ENCODE measurements around the gene IPO8.
"Not testable (repeated sequence)": the region's sequence is repeated elsewhere in the genome, so short reads cannot be mapped to it uniquely, and the experiment has no call there.

Gene IPO8

GRCh38 chr12:30687265-30687986 is 8.2 kb downstream of the IPO8 start:
- no peak for DNase-seq

- DNase-seq, result no peak
These were observed 16.4 kb downstream of the IPO8 start for GRCh38 chr12:30679241-30679640.

GRCh38 chr12:30678221-30678620 is 17.4 kb downstream of the IPO8 start:
- no peak for DNase-seq

GRCh38 chr12:30661210-30661609 is 34.5 kb downstream of the IPO8 start:
- no peak for DNase-seq

GRCh38 chr12:30652034-30652696 is 43.5 kb downstream of the IPO8 start:
- DNase-seq, result no peak

GRCh38 chr12:30646821-30647220 is 48.8 kb downstream of the IPO8 start:
- DNase-seq, result no peak

GRCh38 chr12:30643366-30643765 is 52.3 kb downstream of the IPO8 start:
- no peak for DNase-seq

GRCh38 chr12:30640392-30640791 is 55.3 kb downstream of the IPO8 start:
- no peak for DNase-seq

- no peak for DNase-seq
These were observed 60.3 kb downstream of the IPO8 start for GRCh38 chr12:30635385-30635784.

- no peak for DNase-seq
These were observed 63.9 kb downstream of the IPO8 start for GRCh38 chr12:30631740-30632139.

- no peak for DNase-seq
These were observed 64.7 kb downstream of the IPO8 start for GRCh38 chr12:30630979-30631285.

GRCh38 chr12:30630076-30630978 is 65.3 kb downstream of the IPO8 start:
- no peak for DNase-seq

GRCh38 chr12:30626847-30627246 is 68.8 kb downstream of the IPO8 start:
- no peak for DNase-seq

- no peak for DNase-seq
These were observed 71.7 kb downstream of the IPO8 start for GRCh38 chr12:30624009-30624408.

- DNase-seq, result no peak
These were observed 73.2 kb downstream of the IPO8 start for GRCh38 chr12:30622509-30622908.

- not testable (repeated sequence) for DNase-seq
These were observed 73.9 kb downstream of the IPO8 start for GRCh38 chr12:30621663-30622241.

GRCh38 chr12:30617346-30618016 is 78.2 kb downstream of the IPO8 start:
- DNase-seq, result no peak

GRCh38 chr12:30614031-30614430 is 81.6 kb downstream of the IPO8 start:
- no peak for DNase-seq

GRCh38 chr12:30613119-30613830 is 82.4 kb downstream of the IPO8 start:
- no peak for DNase-seq

- DNase-seq, result no peak
These were observed 85.0 kb downstream of the IPO8 start for GRCh38 chr12:30610718-30611117.

- not testable (repeated sequence) for DNase-seq
These were observed 85.8 kb downstream of the IPO8 start for GRCh38 chr12:30609819-30610218.

- not testable (repeated sequence) for DNase-seq
These were observed 91.4 kb downstream of the IPO8 start for GRCh38 chr12:30604302-30604701.
